PC-3 (cell line): Measurements from ENCODE around the gene EARS2.

Source experiments
- EZH2 ChIP-seq: fragments of 300-600 bp; sonication (generic); IDR thresholded peaks from one replicate; pipeline ENCODE4 v1.6.1; 2017; ENCODE audit warnings: antibody characterized with exemption, mild to moderate bottlenecking, low read length; ENCODE audit not compliant: unreplicated experiment
- TF ChIP-seq, protein P1 (sequence below): fragments of 300-600 bp; sonication (generic); conservative IDR thresholded peaks from 2 replicates; pipeline ENCODE4 v1.5.1; 2017; ENCODE audit warnings: antibody characterized with exemption, low read depth, mild to moderate bottlenecking, low read length

- TF ChIP-seq, protein P1, sequence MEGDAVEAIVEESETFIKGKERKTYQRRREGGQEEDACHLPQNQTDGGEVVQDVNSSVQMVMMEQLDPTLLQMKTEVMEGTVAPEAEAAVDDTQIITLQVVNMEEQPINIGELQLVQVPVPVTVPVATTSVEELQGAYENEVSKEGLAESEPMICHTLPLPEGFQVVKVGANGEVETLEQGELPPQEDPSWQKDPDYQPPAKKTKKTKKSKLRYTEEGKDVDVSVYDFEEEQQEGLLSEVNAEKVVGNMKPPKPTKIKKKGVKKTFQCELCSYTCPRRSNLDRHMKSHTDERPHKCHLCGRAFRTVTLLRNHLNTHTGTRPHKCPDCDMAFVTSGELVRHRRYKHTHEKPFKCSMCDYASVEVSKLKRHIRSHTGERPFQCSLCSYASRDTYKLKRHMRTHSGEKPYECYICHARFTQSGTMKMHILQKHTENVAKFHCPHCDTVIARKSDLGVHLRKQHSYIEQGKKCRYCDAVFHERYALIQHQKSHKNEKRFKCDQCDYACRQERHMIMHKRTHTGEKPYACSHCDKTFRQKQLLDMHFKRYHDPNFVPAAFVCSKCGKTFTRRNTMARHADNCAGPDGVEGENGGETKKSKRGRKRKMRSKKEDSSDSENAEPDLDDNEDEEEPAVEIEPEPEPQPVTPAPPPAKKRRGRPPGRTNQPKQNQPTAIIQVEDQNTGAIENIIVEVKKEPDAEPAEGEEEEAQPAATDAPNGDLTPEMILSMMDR, result no peak
- TF ChIP-seq EZH2, result no peak
Observed at GRCh38 chr16:23478566-23478965, 78.6 kb downstream of the EARS2 start.
